ENCODE data around the gene NALCN.

Gene NALCN

DNA sequence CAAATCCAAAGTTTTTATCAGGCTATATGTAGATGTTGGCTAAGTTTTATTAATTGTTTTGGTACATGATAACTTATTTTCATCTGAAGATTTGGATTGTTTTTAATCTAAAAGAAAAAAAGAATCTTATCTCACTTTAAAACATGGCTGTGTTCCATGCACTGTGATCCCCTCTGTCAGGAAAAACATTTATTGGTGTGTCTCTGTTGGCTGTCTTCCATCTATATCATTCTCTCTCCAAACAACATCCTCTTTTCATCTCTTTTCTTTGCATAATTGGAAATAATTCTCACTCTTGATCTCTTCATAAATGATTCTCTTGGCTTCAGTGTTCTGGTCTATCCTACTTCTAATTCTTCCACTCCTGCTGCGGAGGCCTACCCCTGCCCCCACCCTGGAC is 4.2 kb downstream of the NALCN start:
- peak in 1 of 3 experiments; percentile 10 for DNase-seq

- no peak for DNase-seq
Observed at GRCh38 chr13:101408992-101409656, 7.2 kb downstream of the NALCN start.

- DNase-seq, result no peak
Observed at GRCh38 chr13:101408154-101408553, 8.2 kb downstream of the NALCN start.

DNA sequence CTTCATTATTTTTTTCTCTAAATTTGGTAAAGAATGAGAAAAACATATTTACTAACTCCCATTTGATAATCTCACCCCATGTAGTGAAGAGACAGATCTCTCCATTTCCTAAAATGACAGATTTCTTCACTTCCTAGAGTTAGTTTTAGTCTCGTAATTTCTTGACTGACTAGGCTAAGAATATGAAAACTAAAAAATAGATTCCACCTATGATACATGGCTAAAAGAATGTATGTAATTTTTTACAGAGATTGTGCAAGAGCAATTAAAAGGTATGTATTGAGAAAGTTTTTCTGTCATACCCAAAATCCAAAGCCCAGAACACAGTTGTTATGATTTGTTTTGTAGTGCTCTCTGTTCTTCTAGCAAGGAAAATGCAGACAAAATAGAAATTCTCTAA is 9.5 kb downstream of the NALCN start:
- no peak for DNase-seq

DNA sequence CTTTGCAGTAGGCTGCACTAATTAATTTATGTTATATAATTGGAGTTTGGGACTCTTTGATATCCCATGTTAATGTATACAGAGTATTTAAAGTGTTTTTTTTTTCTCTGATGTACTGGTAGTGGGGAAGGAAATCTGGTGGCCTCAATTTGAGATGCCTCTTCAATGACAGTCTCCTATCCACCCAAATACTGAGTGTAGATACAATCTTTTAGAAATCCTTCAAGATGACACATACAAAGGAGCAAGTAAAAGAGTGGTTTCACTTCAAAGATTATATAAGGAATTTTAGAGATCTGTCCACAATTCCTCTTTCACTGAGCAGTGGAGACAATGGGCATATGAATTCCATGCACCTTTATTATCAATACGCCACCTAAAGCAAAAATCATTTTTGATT is 15.1 kb downstream of the NALCN start:
- no peak for DNase-seq

- no peak for DNase-seq
Observed at GRCh38 chr13:101399365-101399764, 16.9 kb downstream of the NALCN start.

DNA sequence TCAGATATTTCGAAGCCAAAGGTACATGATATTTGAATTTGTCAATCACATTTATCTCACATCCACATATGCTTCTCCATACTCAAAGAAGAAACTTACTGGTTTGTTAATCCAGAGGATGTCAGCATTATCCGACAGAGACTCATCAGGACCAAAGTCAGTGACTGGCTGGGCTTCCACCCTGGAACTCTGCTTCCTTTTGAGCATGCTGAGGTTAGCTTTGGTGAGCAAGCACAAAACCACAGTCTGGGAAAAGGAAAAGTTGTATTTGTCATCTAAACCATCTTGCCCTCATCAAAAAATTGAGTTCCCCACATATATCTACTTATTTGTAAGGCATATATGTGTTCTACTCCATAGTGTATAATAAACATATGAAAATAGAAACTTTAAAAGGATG is 17.4 kb downstream of the NALCN start:
- DNase-seq, result no peak

- DNase-seq, result no peak
Observed at GRCh38 chr13:101398191-101398590, 18.1 kb downstream of the NALCN start.

GRCh38 chr13:101397742-101398141 is 18.6 kb downstream of the NALCN start:
- no peak for DNase-seq

DNA sequence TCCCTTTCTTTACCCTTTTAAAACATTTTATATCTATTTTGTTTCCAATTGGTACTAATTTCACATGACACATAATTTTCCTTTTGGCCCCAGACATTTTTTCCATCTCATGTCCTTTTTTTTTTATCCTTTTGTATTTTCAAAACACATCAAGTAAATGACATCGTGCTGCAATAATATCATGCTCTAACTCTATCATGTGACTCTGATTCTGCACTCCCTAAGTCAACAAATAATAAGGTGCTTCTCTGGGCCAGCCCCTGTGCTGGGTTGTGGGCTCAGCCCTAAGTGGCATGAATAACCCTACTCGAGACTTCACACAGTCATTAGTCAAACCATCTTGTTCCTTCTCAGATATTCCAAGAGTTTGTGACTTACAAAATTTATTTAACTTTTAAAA is 21.7 kb downstream of the NALCN start:
- peak in 2 of 3 experiments; percentile 32 to 40 for DNase-seq

DNA sequence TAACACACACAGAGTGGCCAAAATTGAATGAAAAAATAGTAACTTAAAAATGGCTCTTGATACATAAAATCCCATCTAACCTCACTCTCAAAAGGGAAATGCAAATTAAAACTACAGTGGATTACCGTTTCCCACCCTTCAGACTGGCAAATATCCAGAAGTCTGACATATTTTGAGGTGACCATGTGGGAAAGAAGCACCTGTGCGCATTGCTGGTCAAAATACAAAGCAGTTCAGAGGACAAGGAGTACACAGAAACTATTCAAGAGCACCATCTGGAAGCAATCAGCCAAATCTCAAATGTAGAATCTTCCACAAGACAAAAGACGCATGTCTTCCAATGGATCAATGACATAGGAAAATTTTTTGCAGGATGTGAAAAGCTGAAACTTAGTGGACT is 23.2 kb downstream of the NALCN start:
- DNase-seq, result no peak

DNA sequence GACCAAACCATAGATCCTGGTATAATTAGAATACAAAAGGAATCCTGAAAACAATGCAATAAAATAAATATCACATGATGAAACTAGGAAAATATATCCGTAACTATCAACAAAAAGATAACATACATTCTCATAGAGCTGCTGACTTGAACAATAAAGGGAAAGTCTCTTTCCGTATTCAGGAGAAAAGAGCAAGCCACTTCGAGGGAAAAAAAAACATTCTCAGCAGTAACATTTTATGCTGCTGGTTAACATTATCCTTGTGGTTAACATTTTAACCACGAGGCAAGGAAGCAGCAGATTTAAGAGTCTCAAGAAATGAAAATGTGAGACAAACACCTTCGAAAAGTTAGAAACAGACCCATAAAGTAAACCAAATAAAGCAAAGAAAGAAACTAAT is 25.8 kb downstream of the NALCN start:
- no peak for DNase-seq

DNA sequence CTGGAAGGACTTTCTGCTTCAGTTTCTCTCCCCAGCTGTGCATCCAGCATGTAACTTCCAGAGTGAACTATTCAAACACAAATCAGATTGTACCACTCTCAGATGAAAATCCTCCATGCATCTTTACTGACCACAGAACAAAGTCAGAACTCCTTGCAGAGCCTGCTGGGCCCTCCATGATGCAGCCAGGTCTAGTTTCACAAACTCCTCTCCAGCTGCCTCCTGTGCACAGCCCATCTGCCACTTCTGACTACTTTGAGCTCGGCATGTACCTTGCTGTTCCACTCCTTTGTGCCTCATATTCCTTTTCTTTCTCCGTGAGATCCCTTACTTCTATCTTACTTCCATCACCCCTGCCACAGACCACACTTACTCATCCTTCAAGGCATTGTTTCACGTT is 31.4 kb downstream of the NALCN start:
- no peak for DNase-seq

- DNase-seq, result no peak
Observed at GRCh38 chr13:101383595-101383994, 32.7 kb downstream of the NALCN start.

DNA sequence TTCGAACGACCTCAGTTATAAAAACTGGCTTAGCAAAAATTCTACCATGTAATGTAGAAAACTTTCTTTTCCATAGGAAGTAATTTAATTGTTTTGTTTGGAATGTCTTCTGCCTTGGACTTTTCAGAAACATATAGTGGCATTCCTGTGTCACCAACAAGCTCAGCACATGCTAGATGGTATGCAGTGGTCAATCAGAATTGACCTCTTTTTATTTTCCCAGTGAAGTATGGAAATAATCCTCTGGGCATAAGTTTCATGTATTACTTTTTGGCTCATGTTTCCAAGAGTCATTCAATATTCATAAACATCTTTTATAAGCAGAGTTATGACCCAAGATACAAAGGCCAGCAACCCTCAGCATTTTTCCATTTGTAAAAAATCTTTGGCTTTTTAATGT is 33.6 kb downstream of the NALCN start:
- DNase-seq, result no peak

GRCh38 chr13:101382086-101382485 is 34.2 kb downstream of the NALCN start:
- peak in 2 of 3 experiments; percentile 52 to 82 for DNase-seq

DNA sequence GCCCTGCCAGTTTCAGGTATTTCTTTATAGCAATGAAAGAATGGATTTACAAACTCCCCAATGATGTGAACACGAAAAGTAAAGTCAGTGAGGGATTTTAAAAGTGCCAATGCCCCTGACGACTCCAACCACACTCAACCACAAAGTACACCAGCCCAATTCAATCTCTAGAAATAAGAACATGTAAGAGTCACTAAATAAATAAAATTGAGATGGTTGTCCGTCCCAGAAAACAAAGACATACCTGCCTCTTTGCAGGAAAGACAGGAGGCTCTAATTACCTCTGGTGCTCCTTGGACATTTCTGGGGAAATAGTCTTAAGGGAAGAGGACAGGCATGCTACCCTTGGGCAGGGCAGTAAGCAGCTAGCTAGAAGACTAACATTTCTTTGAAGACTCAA is 55.8 kb downstream of the NALCN start:
- DNase-seq, result no peak

GRCh38 chr13:101354895-101355294 is 61.4 kb downstream of the NALCN start:
- DNase-seq, result no peak

DNA sequence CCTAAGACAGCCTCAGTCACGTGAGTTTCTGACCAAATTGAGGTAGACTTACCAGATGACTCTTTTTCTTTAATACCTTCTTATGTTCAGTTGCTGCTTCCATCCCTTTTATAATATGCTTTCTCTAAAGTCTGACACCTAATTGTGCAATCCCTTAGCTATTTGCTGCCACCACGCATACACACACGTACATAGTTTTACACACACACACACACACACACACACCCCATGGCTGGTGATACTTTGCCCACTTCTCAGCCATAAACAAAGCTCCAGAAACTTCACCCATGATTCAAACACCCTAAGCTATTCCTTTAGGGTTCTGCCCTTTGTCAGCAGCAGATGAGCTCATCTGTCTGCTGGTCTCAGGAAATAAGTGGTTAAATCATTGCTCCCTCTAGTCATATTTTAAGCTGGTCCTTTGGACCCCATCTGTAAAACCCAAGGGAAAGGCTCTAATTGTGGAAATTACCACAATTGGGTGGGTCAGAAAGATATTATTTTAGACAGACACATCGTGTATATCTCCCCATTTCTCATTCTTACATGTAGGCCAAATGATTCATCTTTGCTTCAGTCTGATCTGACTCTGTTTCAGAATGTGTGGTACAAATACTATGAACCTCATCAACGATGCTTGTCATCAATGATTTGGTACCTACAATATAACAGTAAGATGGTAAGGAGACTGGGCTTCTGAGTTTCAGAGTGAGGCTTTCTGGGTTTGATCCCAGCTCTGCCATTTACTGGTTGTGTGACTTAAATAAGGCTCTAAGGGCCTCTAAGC is 69.2 kb downstream of the NALCN start:
- DNase-seq, result no peak

- no peak for DNase-seq
Observed at GRCh38 chr13:101346161-101346560, 70.1 kb downstream of the NALCN start.

DNA sequence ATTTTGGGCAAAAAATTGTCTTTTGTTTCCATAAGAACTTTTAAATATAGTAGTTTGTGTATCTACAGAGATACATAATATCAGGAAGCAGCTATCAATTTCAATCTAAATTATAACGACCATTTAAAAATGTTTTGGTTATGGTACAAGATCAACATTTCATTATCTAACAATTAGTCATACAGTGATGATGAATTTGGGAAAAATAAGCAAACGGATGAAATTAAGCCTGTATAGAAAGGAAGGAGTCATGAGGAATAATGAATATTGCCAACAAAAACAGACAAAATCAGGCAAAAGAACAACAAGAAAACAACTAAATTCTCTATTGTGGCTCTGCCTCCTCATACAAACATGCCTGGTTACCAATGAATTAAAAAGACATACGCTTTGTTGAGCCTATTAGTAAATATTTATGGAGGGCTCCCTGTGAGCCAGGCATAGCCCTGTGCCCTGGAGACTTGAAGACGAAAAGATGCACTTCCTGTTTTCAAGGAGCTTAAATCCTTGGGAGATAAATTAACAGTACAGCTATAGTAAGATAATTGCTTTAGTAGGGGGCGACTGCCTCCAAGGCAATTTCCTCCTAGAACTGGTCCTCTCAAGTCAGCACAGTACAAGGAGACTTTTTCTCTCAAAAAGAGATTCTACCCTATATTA is 73.0 kb downstream of the NALCN start:
- peak in 1 of 3 experiments; percentile 23 for DNase-seq

GRCh38 chr13:101341464-101341863 is 74.8 kb downstream of the NALCN start:
- no peak for DNase-seq

DNA sequence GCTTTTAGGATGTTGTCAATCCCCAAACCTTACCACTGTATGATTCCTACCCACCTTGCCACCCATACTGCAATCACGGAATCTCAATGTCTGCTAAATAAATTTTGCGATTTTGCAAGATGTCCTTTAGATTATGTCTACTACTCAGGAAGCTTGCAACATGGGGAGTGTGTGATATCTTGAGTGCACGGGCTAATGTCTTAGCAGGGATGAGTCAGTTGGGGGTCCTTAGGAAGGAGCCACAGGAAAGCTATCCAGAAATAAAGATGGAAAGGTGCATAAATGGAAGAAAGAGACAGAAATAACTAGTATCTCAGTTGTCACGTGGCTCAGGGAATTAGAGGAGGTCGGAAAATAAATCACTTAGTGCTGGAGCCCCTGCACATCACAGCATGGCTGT is 77.1 kb downstream of the NALCN start:
- no peak for DNase-seq

- no peak for DNase-seq
Observed at GRCh38 chr13:101332583-101332982, 83.7 kb downstream of the NALCN start.
